ENCODE data around the gene SIM2. TPM values are rescaled to one million over a fixed set of nuclear protein-coding genes. Genes with fewer than 3 reads are reported as not detected.

The SIM2 gene
- total RNA-seq, 4 donors from 2014 or later: 1.2 TPM; not detected in 3

DNA sequence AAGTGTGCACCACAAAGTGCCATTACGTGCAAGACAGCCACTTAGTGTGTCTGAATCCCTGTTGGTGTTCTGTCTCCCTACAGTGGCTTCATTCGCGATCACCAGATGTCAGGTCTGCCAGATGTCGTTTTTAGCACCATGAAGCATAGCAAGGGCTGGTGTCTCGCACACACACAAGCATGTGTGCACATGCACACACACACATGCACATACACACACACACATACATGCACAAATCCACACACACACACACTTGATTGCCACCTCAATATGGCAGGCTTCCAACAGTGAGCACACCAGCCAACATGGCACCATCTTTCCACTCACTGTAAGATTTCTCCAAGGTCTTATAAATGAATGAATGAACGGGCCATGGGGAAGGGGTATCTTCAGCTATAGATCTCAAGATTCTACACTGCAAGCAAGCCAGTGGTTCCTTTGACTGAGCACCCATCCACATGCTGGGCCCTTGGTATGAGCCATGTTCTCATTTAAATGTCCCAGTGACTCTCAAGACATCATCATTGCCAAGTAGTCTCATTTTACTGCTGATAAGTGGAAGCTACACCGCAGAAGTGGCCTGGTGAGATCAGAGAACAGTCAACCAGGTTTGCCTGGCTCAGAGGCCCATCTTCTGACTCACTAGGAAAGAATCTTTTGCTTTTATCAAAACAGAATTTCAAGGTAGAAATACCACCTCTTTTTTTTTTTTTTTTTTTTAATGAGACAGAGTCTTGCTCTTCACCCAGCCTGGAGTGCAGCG lies 84.9 kb downstream of the SIM2 start:
- Histone ChIP-seq H3K9me3 (no peaks in the 10 kb centered on the region), H3K27me3 (no peaks in the 10 kb centered on the region), H3K36me3 (no peaks in the 10 kb centered on the region), H3K4me3 (no peak overlapping the region), H3K27ac (no peak overlapping the region), H3K4me1 (peaks cover 14% of the 10 kb centered on the region)
- WGBS: 83% methylated on average over 8 of the region's 8 CpGs
- DNase-seq (ENCODE audit: low spot score in 2 of 2): no peak
- no peak for TF ChIP-seq POLR2A (IDR thresholded peaks at IDR 0.05)
- no peak for TF ChIP-seq EP300 (IDR thresholded peaks at IDR 0.05)
- TF ChIP-seq CTCF (IDR thresholded peaks at IDR 0.05): no peak
- TF ChIP-seq POLR2AphosphoS5 (IDR thresholded peaks at IDR 0.05): no peak

DNA sequence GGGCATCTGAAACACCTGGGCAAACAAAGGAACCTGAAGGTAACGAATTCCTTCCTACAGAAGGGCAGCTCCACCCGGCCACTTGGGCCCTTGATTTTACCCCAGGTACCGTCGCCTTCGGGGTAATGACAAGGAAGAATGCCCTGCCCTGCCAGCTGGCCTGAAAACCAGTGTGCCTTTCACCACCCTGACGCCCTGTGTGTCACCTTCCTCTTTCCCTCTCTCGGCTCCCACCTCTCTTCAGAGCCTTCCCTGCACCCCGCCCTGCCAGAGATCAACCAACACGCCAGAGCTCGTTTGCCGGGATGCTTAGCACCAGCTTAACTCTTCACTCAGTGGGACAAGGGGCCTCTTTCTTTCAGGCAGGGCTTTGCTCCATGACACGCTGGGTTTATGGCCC lies 86.0 kb downstream of the SIM2 start:
- Histone ChIP-seq H3K4me1 (peaks cover 14% of the 10 kb centered on the region), H3K27ac (no peak overlapping the region), H3K36me3 (no peaks in the 10 kb centered on the region), H3K4me3 (no peak overlapping the region), H3K9me3 (no peaks in the 10 kb centered on the region), H3K27me3 (no peaks in the 10 kb centered on the region)
- no peak for DNase-seq (ENCODE audit: low spot score in 2 of 2)
- WGBS: 42% methylated on average over 12 of the region's 12 CpGs
- TF ChIP-seq POLR2A (IDR thresholded peaks at IDR 0.05) (no peak), POLR2AphosphoS5 (IDR thresholded peaks at IDR 0.05) (no peak), CTCF (IDR thresholded peaks at IDR 0.05) (no peak), EP300 (IDR thresholded peaks at IDR 0.05) (no peak)

GRCh38 chr21:36785615-36786014 lies 86.7 kb downstream of the SIM2 start:
- H3K27ac ChIP-seq: no peak overlapping the region
- H3K36me3 ChIP-seq: no peaks in the 10 kb centered on the region
- DNase-seq (ENCODE audit: low spot score in 2 of 2): no peak
- no peak for TF ChIP-seq POLR2A (IDR thresholded peaks at IDR 0.05)
- no peak for TF ChIP-seq EP300 (IDR thresholded peaks at IDR 0.05)
- TF ChIP-seq POLR2AphosphoS5 (IDR thresholded peaks at IDR 0.05): no peak
- no peak for TF ChIP-seq CTCF (IDR thresholded peaks at IDR 0.05)
- H3K4me3 ChIP-seq: no peak overlapping the region
- WGBS: 87% methylated on average over 2 of the region's 2 CpGs
- no peaks in the 10 kb centered on the region for H3K9me3 ChIP-seq
- no peaks in the 10 kb centered on the region for H3K27me3 ChIP-seq
- peaks cover 14% of the 10 kb centered on the region for H3K4me1 ChIP-seq

GRCh38 chr21:36786186-36786585 lies 87.3 kb downstream of the SIM2 start:
- H3K4me1 ChIP-seq: peaks cover 14% of the 10 kb centered on the region
- no peak overlapping the region for H3K4me3 ChIP-seq
- no peaks in the 10 kb centered on the region for H3K27me3 ChIP-seq
- no peak overlapping the region for H3K27ac ChIP-seq
- H3K9me3 ChIP-seq: no peaks in the 10 kb centered on the region
- TF ChIP-seq EP300 (IDR thresholded peaks at IDR 0.05) (no peak), CTCF (IDR thresholded peaks at IDR 0.05) (no peak), POLR2A (IDR thresholded peaks at IDR 0.05) (no peak), POLR2AphosphoS5 (IDR thresholded peaks at IDR 0.05) (no peak)
- DNase-seq (ENCODE audit: low spot score in 2 of 2): no peak
- H3K36me3 ChIP-seq: no peaks in the 10 kb centered on the region
- 88% methylated on average over 4 of the region's 4 CpGs for WGBS

GRCh38 chr21:36788120-36788638 lies 89.3 kb downstream of the SIM2 start:
- DNase-seq (ENCODE audit: low spot score in 2 of 2): no peak
- Histone ChIP-seq H3K27me3 (no peaks in the 10 kb centered on the region), H3K4me1 (peaks cover 14% of the 10 kb centered on the region), H3K36me3 (no peaks in the 10 kb centered on the region), H3K4me3 (peak overlapping the region; percentile 17), H3K9me3 (no peaks in the 10 kb centered on the region), H3K27ac (no peak overlapping the region)
- TF ChIP-seq CTCF (IDR thresholded peaks at IDR 0.05): no peak
- no peak for TF ChIP-seq EP300 (IDR thresholded peaks at IDR 0.05)
- no peak for TF ChIP-seq POLR2AphosphoS5 (IDR thresholded peaks at IDR 0.05)
- no peak for TF ChIP-seq POLR2A (IDR thresholded peaks at IDR 0.05)
- 59% methylated on average over 10 of the region's 12 CpGs for WGBS

Data from suprapubic skin (tissue), 4 donors.